HEK293T (cell line): ENCODE measurements around the gene FPGS.

Experiments
- FOXA1 ChIP-seq: fragments of 450-650 bp; IDR thresholded peaks from 2 replicates; pipeline ENCODE4 v1.6.1; 2016; ENCODE audit warnings: mild to moderate bottlenecking
- FOXK2 ChIP-seq: fragments of 450-650 bp; IDR thresholded peaks from 2 replicates; pipeline ENCODE4 v1.6.1; 2016; ENCODE audit warnings: mild to moderate bottlenecking
- HDGF ChIP-seq: fragments of 450-650 bp; IDR thresholded peaks from 2 replicates; pipeline ENCODE4 v1.6.1; 2017; ENCODE audit warnings: antibody characterized with exemption, borderline replicate concordance
- LEF1 ChIP-seq: fragments of 450-650 bp; IDR thresholded peaks from 2 replicates; pipeline ENCODE4 v1.6.1; 2017; ENCODE audit warnings: mild to moderate bottlenecking, borderline replicate concordance
- NFRKB ChIP-seq: fragments of 450-650 bp; IDR thresholded peaks from 2 replicates; pipeline ENCODE4 v1.6.1; 2016; ENCODE audit warnings: mild to moderate bottlenecking, moderate library complexity
- PKNOX1 ChIP-seq: fragments of 450-650 bp; IDR thresholded peaks from 2 replicates; pipeline ENCODE4 v1.6.1; 2016
- SUZ12 ChIP-seq: fragments of 450-650 bp; IDR thresholded peaks from 2 replicates; pipeline ENCODE4 v1.6.1; 2016; ENCODE audit warnings: mild to moderate bottlenecking
- ZNF384 ChIP-seq: fragments of 450-650 bp; IDR thresholded peaks from 2 replicates; pipeline ENCODE4 v1.6.1; 2016

DNA sequence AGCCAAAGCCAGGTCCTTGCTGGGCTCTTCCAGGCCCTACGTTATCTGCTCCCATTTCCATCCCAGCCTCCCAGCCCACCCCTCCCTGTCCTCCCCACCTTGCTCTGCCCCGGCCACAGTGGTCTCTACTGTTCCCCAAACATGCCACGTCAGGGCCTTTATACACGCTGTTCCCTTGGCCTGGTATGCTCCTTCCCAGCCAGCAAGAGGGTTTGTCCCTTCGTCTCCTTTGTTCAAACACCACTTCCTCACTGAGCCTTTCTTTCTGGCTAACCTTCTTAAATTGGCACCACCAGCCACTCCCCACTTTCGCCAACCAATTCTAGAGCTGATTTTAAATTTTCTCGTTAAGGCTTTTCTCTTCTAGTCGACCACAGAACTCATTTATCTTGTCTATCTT lies 34.0 kb upstream of the FPGS start:
- TF ChIP-seq ZNF384 (no peak), HDGF (no peak), PKNOX1 (no peak), SUZ12 (no peak), NFRKB (no peak), FOXK2 (no peak), FOXA1 (no peak), LEF1 (no peak)
